Suprapubic skin (tissue), 4 donors: ENCODE results near the gene COMMD1. TPM values are rescaled to one million over a fixed set of nuclear protein-coding genes. Genes with fewer than 3 reads are reported as not detected.

Experiments used
- DNase-seq, 2 donors: peaks; one replicate each; pipeline ENCODE4 v3.0.0-alpha.2; 2019; ENCODE audit warnings: low spot score in 2 of 2
- H3K27ac ChIP-seq: fragments of 200-600 bp; sonication (generic); one replicate; pipeline ENCODE4 v1.5.1; 2019
- H3K27me3 ChIP-seq: fragments of 200-600 bp; sonication (generic); one replicate; pipeline ENCODE4 v1.5.1; 2019
- H3K36me3 ChIP-seq: fragments of 200-600 bp; sonication (generic); one replicate; pipeline ENCODE4 v1.5.1; 2019
- H3K4me1 ChIP-seq: fragments of 200-600 bp; sonication (generic); one replicate; pipeline ENCODE4 v1.5.1; 2019
- H3K4me3 ChIP-seq: fragments of 200-600 bp; sonication (generic); one replicate; pipeline ENCODE4 v1.5.1; 2019; ENCODE audit warnings: mild to moderate bottlenecking
- H3K9me3 ChIP-seq: fragments of 200-600 bp; sonication (generic); one replicate; pipeline ENCODE4 v1.5.1; 2019
- CTCF ChIP-seq, 2 donors: fragments of 200-600 bp in 1 of 2; fragments of 450-650 bp in 1 of 2; sonication (generic) in 1 of 2; IDR thresholded peaks; one replicate each; pipeline ENCODE4 v1.5.1; 2016 to 2019; ENCODE audit warnings: antibody characterized with exemption in 2 of 2, mild to moderate bottlenecking in 1 of 2, moderate library complexity in 1 of 2
- EP300 ChIP-seq: sonication (generic); formaldehyde crosslinking; IDR thresholded peaks from one replicate; pipeline ENCODE4 v1.6.1; 2017; ENCODE audit warnings: antibody characterized with exemption
- POLR2A ChIP-seq, 2 donors: fragments of 450-650 bp; IDR thresholded peaks; one replicate each; pipeline ENCODE4 v1.6.1; 2017; ENCODE audit warnings: antibody characterized with exemption in 2 of 2, mild to moderate bottlenecking in 2 of 2, moderate library complexity in 2 of 2
- POLR2AphosphoS5 ChIP-seq, 3 donors: sonication (generic); formaldehyde crosslinking; IDR thresholded peaks; one replicate each; pipeline ENCODE4 v1.6.1; 2017; ENCODE audit warnings: antibody characterized with exemption in 3 of 3
- WGBS: methylation state at CpG from one replicate; pipeline ENCODE4 v1.1.5; 2018; 5-methylcytosine and 5-hydroxymethylcytosine counted together
- total RNA-seq, 4 donors: library from RNA; depleted of rRNA; stranded (reverse); fragments of >200 nt; gene quantifications; one replicate each; pipeline ENCODE4 v1.1.0, GENCODE V29; 2016

The COMMD1 gene
- total RNA-seq, 4 donors from 2014 or later, result 45.6 to 64.3 (median 57.7) TPM

- peaks cover 15% of the 10 kb centered on the region for H3K36me3 ChIP-seq
- H3K9me3 ChIP-seq, result no peaks in the 10 kb centered on the region
- peak; percentile 93 to 94 for DNase-seq
- 2% methylated on average over 45 of the region's 74 CpGs for WGBS
- peak within 1 kb of the TSS; percentile 89 for H3K4me3 ChIP-seq
- H3K27me3 ChIP-seq, result no peaks in the 10 kb centered on the region
- H3K27ac ChIP-seq, result peak within 1 kb of the TSS; percentile 95
- peaks cover 19% of the 10 kb centered on the region for H3K4me1 ChIP-seq
- TF ChIP-seq POLR2AphosphoS5 (IDR thresholded peaks at IDR 0.05) (peak; percentile 89 to 99 (median 89)), EP300 (no peak), POLR2A (IDR thresholded peaks at IDR 0.05) (peak; percentile 48 to 88)
Measured at GRCh38 chr2:61888267-61889055, 17.0 kb upstream of the COMMD1 start, which contains the start of gene CCT4. CCT4 (minus strand) TSS chr2:61888656; CDS start chr2:61888507, 149 bp downstream.

GRCh38 chr2:61898810-61899209 is 6.7 kb upstream of the COMMD1 start:
- no peaks in the 10 kb centered on the region for H3K36me3 ChIP-seq
- H3K4me3 ChIP-seq, result no peak overlapping the region
- no peaks in the 10 kb centered on the region for H3K9me3 ChIP-seq
- no peaks in the 10 kb centered on the region for H3K27me3 ChIP-seq
- TF ChIP-seq POLR2A (IDR thresholded peaks at IDR 0.05), result no peak
- peak in 1 of 2 donors; percentile 8 for TF ChIP-seq CTCF (IDR thresholded peaks at IDR 0.05)
- DNase-seq, result no peak
- H3K27ac ChIP-seq, result no peak overlapping the region
- 34% methylated on average over 2 of the region's 2 CpGs for WGBS
- no peaks in the 10 kb centered on the region for H3K4me1 ChIP-seq

- Histone ChIP-seq H3K27me3 (no peaks in the 10 kb centered on the region), H3K9me3 (no peaks in the 10 kb centered on the region), H3K4me3 (no peak overlapping the region), H3K36me3 (no peaks in the 10 kb centered on the region), H3K4me1 (peaks cover 6% of the 10 kb centered on the region), H3K27ac (no peak overlapping the region)
- WGBS, result 58% methylated on average over 1 of the region's 1 CpG
- TF ChIP-seq EP300 (no peak), POLR2AphosphoS5 (IDR thresholded peaks at IDR 0.05) (no peak), CTCF (IDR thresholded peaks at IDR 0.05) (no peak), POLR2A (IDR thresholded peaks at IDR 0.05) (no peak)
- DNase-seq, result no peak
Measured at GRCh38 chr2:61900281-61900680, 5.2 kb upstream of the COMMD1 start.

- Histone ChIP-seq H3K9me3 (no peaks in the 10 kb centered on the region), H3K4me1 (peaks cover 36% of the 10 kb centered on the region), H3K27ac (no peak overlapping the region), H3K4me3 (peak overlapping the region; percentile 81), H3K36me3 (no peaks in the 10 kb centered on the region), H3K27me3 (no peaks in the 10 kb centered on the region)
- no peak for TF ChIP-seq CTCF (IDR thresholded peaks at IDR 0.05)
- TF ChIP-seq POLR2AphosphoS5 (IDR thresholded peaks at IDR 0.05), result no peak
- TF ChIP-seq EP300, result no peak
- no peak for TF ChIP-seq POLR2A (IDR thresholded peaks at IDR 0.05)
- no peak for DNase-seq
- under 1% methylated on average over 6 of the region's 6 CpGs for WGBS
Measured at GRCh38 chr2:61906186-61906470, 654 bp downstream of the COMMD1 start.

GRCh38 chr2:61909116-61909515 is 3.6 kb downstream of the COMMD1 start:
- H3K9me3 ChIP-seq, result no peaks in the 10 kb centered on the region
- no peaks in the 10 kb centered on the region for H3K27me3 ChIP-seq
- no peak overlapping the region for H3K4me3 ChIP-seq
- no peak for DNase-seq
- no peak for TF ChIP-seq POLR2AphosphoS5 (IDR thresholded peaks at IDR 0.05)
- 85% methylated on average over 8 of the region's 8 CpGs for WGBS
- peaks cover 40% of the 10 kb centered on the region for H3K4me1 ChIP-seq
- H3K36me3 ChIP-seq, result no peaks in the 10 kb centered on the region
- no peak overlapping the region for H3K27ac ChIP-seq

GRCh38 chr2:61910603-61911002 is 5.1 kb downstream of the COMMD1 start:
- Histone ChIP-seq H3K4me3 (no peak overlapping the region), H3K27me3 (no peaks in the 10 kb centered on the region), H3K36me3 (no peaks in the 10 kb centered on the region), H3K4me1 (peaks cover 34% of the 10 kb centered on the region), H3K9me3 (no peaks in the 10 kb centered on the region), H3K27ac (no peak overlapping the region)
- DNase-seq, result no peak
- WGBS, result 69% methylated on average over 9 of the region's 9 CpGs
- no peak for TF ChIP-seq CTCF (IDR thresholded peaks at IDR 0.05)
- no peak for TF ChIP-seq POLR2AphosphoS5 (IDR thresholded peaks at IDR 0.05)
- no peak for TF ChIP-seq POLR2A (IDR thresholded peaks at IDR 0.05)
- no peak for TF ChIP-seq EP300
